RWPE1 (cell line): ENCODE data around the gene CAV1.

Source experiments
- CTCF ChIA-PET: fragments of 350-600 bp; sonication (Branson Sonifier 250); formaldehyde crosslinking; extraction: SDS; loops from one replicate; lab custom pipeline; 2021; lab: Yijun Ruan, JAX
- POLR2A ChIA-PET: fragments of 400-600 bp; formaldehyde crosslinking; extraction: SDS; loops from one replicate; lab custom pipeline; 2020; ENCODE audit warnings: antibody characterized with exemption; ENCODE audit not compliant: low non-redundant PET; lab: Yijun Ruan, JAX
- DNase-seq: peaks from one replicate; pipeline ENCODE4 v3.0.0; 2012; ENCODE audit warnings: low spot score
- H3K27ac ChIP-seq: fragments of 450-650 bp; 2 replicates; pipeline ENCODE4 v1.5.1; 2017
- CTCF ChIP-seq: fragments of 450-650 bp; conservative IDR thresholded peaks from 2 replicates; pipeline ENCODE4 v1.5.1; 2017; ENCODE audit warnings: low read depth, mild to moderate bottlenecking

Gene CAV1

DNA sequence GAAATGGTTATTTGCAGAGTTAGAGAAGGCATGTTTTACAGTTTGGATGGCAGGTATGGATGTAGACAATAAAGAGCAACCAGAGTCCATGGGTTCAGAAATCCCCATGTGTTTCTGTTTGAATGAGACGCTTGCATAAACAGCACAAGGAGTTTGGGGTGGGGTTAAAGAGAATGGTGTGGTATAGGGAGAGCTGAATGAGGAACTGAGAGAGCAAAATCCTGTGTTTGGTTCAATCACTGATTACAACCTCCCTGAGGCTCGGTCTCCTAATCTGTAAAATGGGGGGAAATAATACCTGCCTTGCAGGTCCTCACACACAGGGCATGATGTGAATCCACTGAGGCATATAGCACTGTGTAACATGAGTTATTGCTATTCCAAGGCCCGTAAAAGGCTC lies 23.7 kb downstream of the CAV1 start:
- no peak for TF ChIP-seq CTCF
- H3K27ac ChIP-seq, result no peak overlapping the region
- POLR2A ChIA-PET, result no interaction called here
- CTCF ChIA-PET, result no interaction called here
- DNase-seq, result no peak

- CTCF ChIA-PET, result interaction anchor here (0.6 kb wide), 3 partner anchors 39 to 312 kb away, joined by 3 to 7 read pairs (median 3); no protein-coding TSS in a partner anchor
- H3K27ac ChIP-seq, result peak overlapping the region; percentile 33; the same call in 1 of the 2 replicates
- DNase-seq, result no peak
- TF ChIP-seq CTCF, result no peak
- POLR2A ChIA-PET, result no interaction called here
Measured at GRCh38 chr7:116549370-116549769, 24.5 kb downstream of the CAV1 start.

DNA sequence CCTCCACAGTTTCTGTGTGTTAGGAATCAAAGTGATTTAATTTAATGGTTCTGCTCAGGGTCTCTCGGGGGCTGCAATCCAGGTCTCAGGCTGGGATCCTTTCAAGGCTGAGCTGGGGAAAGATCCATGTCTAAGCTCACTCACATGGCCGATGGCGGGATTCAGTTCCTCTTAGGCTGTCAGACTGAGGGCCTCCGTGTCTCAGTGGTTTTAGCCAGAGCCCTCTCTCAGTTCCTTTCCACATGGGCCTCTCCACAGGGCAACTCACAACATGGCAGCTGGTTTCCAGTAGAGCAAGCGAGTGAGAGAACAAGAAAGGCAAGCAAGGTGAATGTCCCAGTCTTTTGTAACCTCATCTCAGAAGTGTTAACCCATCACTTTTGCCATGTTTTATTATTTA lies 26.9 kb downstream of the CAV1 start:
- H3K27ac ChIP-seq, result peak overlapping the region; percentile 53
- no peak for DNase-seq
- POLR2A ChIA-PET, result no interaction called here
- no peak for TF ChIP-seq CTCF
- CTCF ChIA-PET, result interaction anchor here (0.5 kb wide), 1 partner anchor 20 kb away, joined by 4 read pairs; no protein-coding TSS in a partner anchor

DNA sequence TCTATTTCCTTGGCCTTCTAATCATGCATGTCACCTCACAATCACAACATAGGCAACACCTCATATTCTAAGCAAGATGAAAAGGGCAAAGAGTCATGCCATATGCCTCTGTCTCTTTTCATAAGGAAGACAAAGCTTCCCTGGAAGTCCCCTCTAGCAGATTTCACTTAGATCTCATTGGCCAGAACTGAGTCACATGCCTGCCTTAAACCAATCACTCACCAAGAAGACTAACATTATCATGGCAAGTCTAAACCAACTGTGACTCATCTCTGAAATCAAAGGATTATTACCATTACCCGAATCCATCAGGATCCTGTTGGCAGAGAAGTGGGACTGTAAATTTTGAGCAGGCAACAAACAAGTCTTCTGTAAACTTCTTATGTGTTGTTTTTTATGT lies 27.8 kb downstream of the CAV1 start:
- TF ChIP-seq CTCF, result no peak
- DNase-seq, result peak; percentile 62
- POLR2A ChIA-PET, result no interaction called here
- CTCF ChIA-PET, result no interaction called here
- no peak overlapping the region for H3K27ac ChIP-seq

DNA sequence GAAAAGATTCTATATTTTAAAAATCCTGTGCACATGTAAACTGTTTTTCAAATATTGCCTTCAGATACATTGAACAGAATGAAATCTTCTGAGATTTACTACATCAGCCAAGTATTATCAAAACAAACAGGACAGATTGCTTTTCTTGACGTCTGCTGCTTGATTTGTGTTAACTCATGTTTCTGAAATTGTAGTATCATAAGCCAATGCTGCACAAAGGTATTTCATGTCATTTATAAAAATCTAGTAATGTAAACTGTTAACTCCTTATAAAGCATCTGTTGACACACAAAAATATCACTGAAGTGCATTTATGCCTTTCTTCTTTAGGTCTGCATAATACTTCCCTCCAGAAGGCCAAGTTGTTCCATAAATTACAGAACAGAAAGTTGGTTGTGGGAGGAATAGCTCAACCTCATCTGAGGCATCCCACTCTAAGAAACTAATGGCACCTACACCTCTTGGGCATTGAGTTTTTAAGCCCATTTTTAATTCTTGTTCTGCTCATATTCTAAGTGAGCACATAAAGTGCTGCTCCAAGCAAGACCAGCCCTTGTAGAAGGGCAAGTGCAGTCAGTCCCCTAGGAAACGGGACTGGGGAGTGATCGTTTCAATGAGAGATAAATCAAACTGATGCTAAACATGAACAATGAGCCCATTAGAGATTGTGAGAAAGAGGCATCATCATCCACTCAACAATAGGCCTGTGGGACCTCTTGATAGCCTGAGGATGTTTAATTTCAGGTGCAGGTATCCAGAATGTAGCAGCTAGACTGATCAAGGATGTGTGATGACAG lies 28.5 kb downstream of the CAV1 start:
- H3K27ac ChIP-seq, result no peak overlapping the region
- TF ChIP-seq CTCF, result no peak
- CTCF ChIA-PET, result no interaction called here
- POLR2A ChIA-PET, result no interaction called here
- no peak for DNase-seq

- no peak for TF ChIP-seq CTCF
- DNase-seq, result no peak
- POLR2A ChIA-PET, result no interaction called here
- CTCF ChIA-PET, result no interaction called here
- H3K27ac ChIP-seq, result no peak overlapping the region
Measured at GRCh38 chr7:116554436-116554835, 29.6 kb downstream of the CAV1 start.
